ENCODE results near the gene ADTRP. TPM values are rescaled to one million over a fixed set of nuclear protein-coding genes. Genes with fewer than 3 reads are reported as not detected.

ADTRP gene
- total and polyA plus RNA-seq, 2 of the 13 experiments (the other 11 are each of a cell fraction or from before 2014, with no cell fraction given) = not detected

GRCh38 chr6:11804701-11805100 is 26.1 kb upstream of the ADTRP start:
- no TSS peak for BruUV-seq (replicated peaks)
- no peak for FAIRE-seq
- ChIA-PET POLR2A (no interaction called here), CTCF (ENCODE audit: low intra/inter-chr PET ratio, low total read pairs) (no interaction called here)
- ATAC-seq = no peak
- in situ Hi-C loops (cut with HindIII; ENCODE audit: extremely low pct_ligation_motif_present, low pct_unique_long_range_greater_than_20kb) (no loop called here), intact Hi-C loops (cut with micrococcal nuclease; ENCODE audit: unreplicated experiment) (no loop called here)
- Histone ChIP-seq H3K4me1 (ENCODE audit: insufficient read depth, low read length) (no peaks in the 10 kb centered on the region), H3K27ac (ENCODE audit: extremely low read length, insufficient read depth, low read length) (no peak overlapping the region), H4K20me1 (ENCODE audit: insufficient read depth, low read length) (no peaks in the 10 kb centered on the region), H3K79me2 (ENCODE audit: insufficient read depth, low read length) (no peaks in the 10 kb centered on the region), H3K4me3 (replicated peaks in 1 of 3; ENCODE audit: insufficient read depth in 1 of 3, low read depth in 2 of 3, low read length in 3 of 3) (no peak overlapping the region), H3K27me3 (ENCODE audit: control insufficient read depth in 1 of 2, insufficient read depth in 2 of 2, low read length in 2 of 2) (peaks cover 0 to 27% of the 10 kb centered on the region in 2 experiments; a peak in 3 of 5 replicates), H2AFZ (ENCODE audit: low read length) (no peak overlapping the region), H3K4me2 (ENCODE audit: low read depth, low read length) (no peak overlapping the region), H3K9ac (ENCODE audit: insufficient read depth, low read depth, low read length) (no peak overlapping the region), H3K9me3 (ENCODE audit: low read length) (no peaks in the 10 kb centered on the region), H3K36me3 (replicated peaks in 1 of 2; ENCODE audit: control insufficient read depth in 1 of 2, insufficient read depth in 2 of 2, low read length in 2 of 2) (no peaks in the 10 kb centered on the region)
- no peak for DNase-seq (ENCODE audit: low spot score)
- WGBS (ENCODE audit: low lambda C conversion rate) = 15% methylated on average over 3 of the region's 3 CpGs
- no peak for TF ChIP-seq NFE2L2 (IDR thresholded peaks at IDR 0.05; ENCODE audit: low read length)
- no peak for TF ChIP-seq ZNF577 (CRISPR knock-in tag; IDR thresholded peaks at IDR 0.05; ENCODE audit: borderline replicate concordance, low read depth)
- no peak for TF ChIP-seq TAF1 (CRISPR knock-in tag; IDR thresholded peaks at IDR 0.05)
- TF ChIP-seq, protein P1, sequence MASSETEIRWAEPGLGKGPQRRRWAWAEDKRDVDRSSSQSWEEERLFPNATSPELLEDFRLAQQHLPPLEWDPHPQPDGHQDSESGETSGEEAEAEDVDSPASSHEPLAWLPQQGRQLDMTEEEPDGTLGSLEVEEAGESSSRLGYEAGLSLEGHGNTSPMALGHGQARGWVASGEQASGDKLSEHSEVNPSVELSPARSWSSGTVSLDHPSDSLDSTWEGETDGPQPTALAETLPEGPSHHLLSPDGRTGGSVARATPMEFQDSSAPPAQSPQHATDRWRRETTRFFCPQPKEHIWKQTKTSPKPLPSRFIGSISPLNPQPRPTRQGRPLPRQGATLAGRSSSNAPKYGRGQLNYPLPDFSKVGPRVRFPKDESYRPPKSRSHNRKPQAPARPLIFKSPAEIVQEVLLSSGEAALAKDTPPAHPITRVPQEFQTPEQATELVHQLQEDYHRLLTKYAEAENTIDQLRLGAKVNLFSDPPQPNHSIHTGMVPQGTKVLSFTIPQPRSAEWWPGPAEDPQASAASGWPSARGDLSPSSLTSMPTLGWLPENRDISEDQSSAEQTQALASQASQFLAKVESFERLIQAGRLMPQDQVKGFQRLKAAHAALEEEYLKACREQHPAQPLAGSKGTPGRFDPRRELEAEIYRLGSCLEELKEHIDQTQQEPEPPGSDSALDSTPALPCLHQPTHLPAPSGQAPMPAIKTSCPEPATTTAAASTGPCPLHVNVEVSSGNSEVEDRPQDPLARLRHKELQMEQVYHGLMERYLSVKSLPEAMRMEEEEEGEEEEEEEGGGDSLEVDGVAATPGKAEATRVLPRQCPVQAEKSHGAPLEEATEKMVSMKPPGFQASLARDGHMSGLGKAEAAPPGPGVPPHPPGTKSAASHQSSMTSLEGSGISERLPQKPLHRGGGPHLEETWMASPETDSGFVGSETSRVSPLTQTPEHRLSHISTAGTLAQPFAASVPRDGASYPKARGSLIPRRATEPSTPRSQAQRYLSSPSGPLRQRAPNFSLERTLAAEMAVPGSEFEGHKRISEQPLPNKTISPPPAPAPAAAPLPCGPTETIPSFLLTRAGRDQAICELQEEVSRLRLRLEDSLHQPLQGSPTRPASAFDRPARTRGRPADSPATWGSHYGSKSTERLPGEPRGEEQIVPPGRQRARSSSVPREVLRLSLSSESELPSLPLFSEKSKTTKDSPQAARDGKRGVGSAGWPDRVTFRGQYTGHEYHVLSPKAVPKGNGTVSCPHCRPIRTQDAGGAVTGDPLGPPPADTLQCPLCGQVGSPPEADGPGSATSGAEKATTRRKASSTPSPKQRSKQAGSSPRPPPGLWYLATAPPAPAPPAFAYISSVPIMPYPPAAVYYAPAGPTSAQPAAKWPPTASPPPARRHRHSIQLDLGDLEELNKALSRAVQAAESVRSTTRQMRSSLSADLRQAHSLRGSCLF (CRISPR knock-in tag; IDR thresholded peaks at IDR 0.05; ENCODE audit: borderline replicate concordance) = no peak
- TF ChIP-seq STAT6 (CRISPR knock-in tag; IDR thresholded peaks at IDR 0.05; ENCODE audit: borderline replicate concordance) = no peak
- no peak for TF ChIP-seq WIZ (CRISPR knock-in tag; IDR thresholded peaks at IDR 0.05)
- TF ChIP-seq U2AF2 (IDR thresholded peaks at IDR 0.05; ENCODE audit: low read depth, low read length) = no peak
- no peak for TF ChIP-seq ZNF530 (CRISPR knock-in tag; IDR thresholded peaks at IDR 0.05; ENCODE audit: low read depth)
- no peak for TF ChIP-seq FOXC1 (CRISPR knock-in tag; IDR thresholded peaks at IDR 0.05; ENCODE audit: borderline replicate concordance)
- no peak for TF ChIP-seq THYN1 (CRISPR knock-in tag; IDR thresholded peaks at IDR 0.05; ENCODE audit: borderline replicate concordance, low read depth)
- no peak for TF ChIP-seq TFE3 (CRISPR knock-in tag; IDR thresholded peaks at IDR 0.05)
- TF ChIP-seq KDM1A (CRISPR knock-in tag; IDR thresholded peaks at IDR 0.05) = no peak
- no peak for TF ChIP-seq JUND (CRISPR knock-in tag; IDR thresholded peaks at IDR 0.05)
- TF ChIP-seq KDM5A (IDR thresholded peaks at IDR 0.05; ENCODE audit: borderline replicate concordance, low read length) = no peak
- TF ChIP-seq ZNF253 (CRISPR knock-in tag; IDR thresholded peaks at IDR 0.05; ENCODE audit: borderline replicate concordance) = no peak

Measured in HepG2 (cell line).